ENCODE measurements around the gene TAF8.

- TF ChIP-seq POLR2A (IDR thresholded peaks at IDR 0.05; ENCODE audit: low read depth) (no peak), CTCF (IDR thresholded peaks at IDR 0.05) (no peak), EP300 (IDR thresholded peaks at IDR 0.05) (no peak), POLR2AphosphoS5 (IDR thresholded peaks at IDR 0.05) (no peak)
Observed at GRCh38 chr6:42053601-42054000, 3.3 kb downstream of the TAF8 start.

Data from esophagus muscularis mucosa (tissue), 4 donors.